Measurements from ENCODE around the gene PPM1L. TPM values are rescaled to one million over a fixed set of nuclear protein-coding genes. Genes with fewer than 3 reads are reported as not detected.

The PPM1L gene
- total RNA-seq, 1 experiment from 2014 or later: 10.6 TPM

DNA sequence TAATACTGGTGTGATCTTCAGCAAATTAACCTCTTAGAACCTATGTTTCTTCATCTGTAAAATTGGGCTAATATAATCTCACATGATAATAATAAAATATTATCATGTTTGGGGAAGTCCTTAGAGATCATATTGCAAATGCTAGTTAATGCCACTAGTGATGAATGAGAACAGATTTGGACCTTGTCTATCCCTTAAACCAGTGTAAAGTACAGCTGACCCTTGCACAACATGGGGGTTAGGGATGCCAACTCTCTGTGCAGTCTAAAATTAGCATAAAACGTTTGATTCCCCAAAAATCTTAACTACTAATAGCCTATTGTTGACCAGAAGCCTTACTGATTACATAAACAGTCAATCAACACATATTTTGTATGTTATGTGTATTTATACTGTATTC, 207.9 kb downstream of the PPM1L start:
- intact Hi-C loops (cut with micrococcal nuclease; ENCODE audit: unreplicated experiment): no loop called here
- Histone ChIP-seq H3K9me3 (ENCODE audit: low read depth, low read length, poor library complexity, severe bottlenecking) (no peaks in the 10 kb centered on the region), H3K27ac (ENCODE audit: low read depth, low read length, poor library complexity, severe bottlenecking) (no peak overlapping the region), H3K4me1 (ENCODE audit: insufficient read depth, low read length, poor library complexity, severe bottlenecking) (no peaks in the 10 kb centered on the region), H3K36me3 (ENCODE audit: insufficient read depth, low read length, poor library complexity, severe bottlenecking) (no peaks in the 10 kb centered on the region), H3K4me3 (ENCODE audit: low read depth, low read length, poor library complexity, severe bottlenecking) (no peak overlapping the region), H3K27me3 (replicated peaks; ENCODE audit: insufficient read depth, low read depth, low read length, poor library complexity) (no peaks in the 10 kb centered on the region)
- no peak for DNase-seq (ENCODE audit: low spot score)
- CTCF ChIA-PET: no interaction called here
- POLR2A ChIA-PET (ENCODE audit: low non-redundant PET): no interaction called here
- no TSS peak for BruUV-seq (replicated peaks)
- TF ChIP-seq, protein P1, sequence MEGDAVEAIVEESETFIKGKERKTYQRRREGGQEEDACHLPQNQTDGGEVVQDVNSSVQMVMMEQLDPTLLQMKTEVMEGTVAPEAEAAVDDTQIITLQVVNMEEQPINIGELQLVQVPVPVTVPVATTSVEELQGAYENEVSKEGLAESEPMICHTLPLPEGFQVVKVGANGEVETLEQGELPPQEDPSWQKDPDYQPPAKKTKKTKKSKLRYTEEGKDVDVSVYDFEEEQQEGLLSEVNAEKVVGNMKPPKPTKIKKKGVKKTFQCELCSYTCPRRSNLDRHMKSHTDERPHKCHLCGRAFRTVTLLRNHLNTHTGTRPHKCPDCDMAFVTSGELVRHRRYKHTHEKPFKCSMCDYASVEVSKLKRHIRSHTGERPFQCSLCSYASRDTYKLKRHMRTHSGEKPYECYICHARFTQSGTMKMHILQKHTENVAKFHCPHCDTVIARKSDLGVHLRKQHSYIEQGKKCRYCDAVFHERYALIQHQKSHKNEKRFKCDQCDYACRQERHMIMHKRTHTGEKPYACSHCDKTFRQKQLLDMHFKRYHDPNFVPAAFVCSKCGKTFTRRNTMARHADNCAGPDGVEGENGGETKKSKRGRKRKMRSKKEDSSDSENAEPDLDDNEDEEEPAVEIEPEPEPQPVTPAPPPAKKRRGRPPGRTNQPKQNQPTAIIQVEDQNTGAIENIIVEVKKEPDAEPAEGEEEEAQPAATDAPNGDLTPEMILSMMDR (conservative IDR thresholded peaks at IDR 0.05; ENCODE audit: low read depth, low read length): no peak
- no peak for TF ChIP-seq EZH2 (IDR thresholded peaks at IDR 0.05; ENCODE audit: borderline replicate concordance, low read depth, low read length, poor library complexity, severe bottlenecking)

DNA sequence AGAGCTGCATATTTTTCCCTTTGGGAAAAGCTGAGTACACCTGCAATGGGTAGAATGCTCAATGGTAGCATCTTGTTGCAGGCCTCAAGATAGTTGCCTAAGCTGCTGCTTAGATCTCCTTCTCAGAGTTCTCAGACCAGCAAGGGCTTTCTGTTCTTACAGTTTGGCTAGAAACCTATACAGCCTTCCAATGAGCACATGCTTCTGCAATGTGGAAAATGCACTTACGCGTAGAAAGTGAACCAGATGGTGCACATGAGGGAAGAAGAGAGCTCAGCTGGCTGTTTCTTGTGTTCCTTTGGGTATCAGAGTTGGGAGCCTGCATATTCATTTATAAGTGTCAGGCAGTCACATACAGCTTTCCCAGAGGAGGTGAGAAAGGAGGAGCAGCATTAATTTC, 212.7 kb downstream of the PPM1L start:
- Histone ChIP-seq H3K27ac (ENCODE audit: low read depth, low read length, poor library complexity, severe bottlenecking) (no peak overlapping the region), H3K9me3 (ENCODE audit: low read depth, low read length, poor library complexity, severe bottlenecking) (no peaks in the 10 kb centered on the region), H3K4me3 (ENCODE audit: low read depth, low read length, poor library complexity, severe bottlenecking) (no peak overlapping the region), H3K36me3 (ENCODE audit: insufficient read depth, low read length, poor library complexity, severe bottlenecking) (no peaks in the 10 kb centered on the region), H3K27me3 (replicated peaks; ENCODE audit: insufficient read depth, low read depth, low read length, poor library complexity) (no peaks in the 10 kb centered on the region), H3K4me1 (ENCODE audit: insufficient read depth, low read length, poor library complexity, severe bottlenecking) (no peaks in the 10 kb centered on the region)
- ChIA-PET CTCF (no interaction called here), POLR2A (ENCODE audit: low non-redundant PET) (no interaction called here)
- TF ChIP-seq, protein P1 (conservative IDR thresholded peaks at IDR 0.05; ENCODE audit: low read depth, low read length): no peak
- TF ChIP-seq EZH2 (IDR thresholded peaks at IDR 0.05; ENCODE audit: borderline replicate concordance, low read depth, low read length, poor library complexity, severe bottlenecking): no peak
- intact Hi-C loops (cut with micrococcal nuclease; ENCODE audit: unreplicated experiment): no loop called here
- no peak for DNase-seq (ENCODE audit: low spot score)
- no TSS peak for BruUV-seq (replicated peaks)

DNA sequence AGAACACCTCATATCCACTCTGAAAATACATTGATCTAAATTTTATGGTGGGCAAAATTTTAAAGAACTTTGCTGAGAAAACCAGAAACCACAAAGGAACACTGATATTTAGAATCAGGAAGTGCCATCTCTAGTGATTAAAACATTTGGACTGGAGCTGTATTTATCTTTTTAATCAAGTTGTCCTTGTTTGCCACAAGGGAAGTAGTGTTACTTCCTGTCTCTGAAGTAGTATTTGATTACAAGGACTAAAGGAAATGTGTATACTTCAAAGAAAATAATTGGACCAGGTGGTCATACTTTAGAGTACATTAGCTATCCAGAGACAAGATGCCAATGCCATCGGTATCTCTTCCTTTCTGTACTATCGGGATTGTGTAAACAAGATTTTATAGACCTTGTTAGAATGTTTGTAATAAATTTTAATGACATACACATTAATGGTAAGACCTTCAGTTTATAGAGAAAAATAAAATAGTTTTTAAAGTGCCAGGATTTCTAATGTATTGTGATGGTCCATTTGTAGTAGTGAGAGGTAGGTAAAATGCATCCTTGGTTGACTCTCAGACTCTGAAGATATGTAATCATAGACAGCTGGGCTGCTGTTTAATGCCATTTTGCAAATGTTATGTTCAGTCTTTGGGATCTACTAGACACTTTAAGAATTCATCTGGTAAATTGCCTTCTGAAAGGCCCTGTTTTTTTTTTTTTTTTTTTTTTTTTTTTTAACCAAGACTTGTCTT, 217.2 kb downstream of the PPM1L start:
- CTCF ChIA-PET: no interaction called here
- Histone ChIP-seq H3K9me3 (ENCODE audit: low read depth, low read length, poor library complexity, severe bottlenecking) (no peaks in the 10 kb centered on the region), H3K36me3 (ENCODE audit: insufficient read depth, low read length, poor library complexity, severe bottlenecking) (no peaks in the 10 kb centered on the region), H3K27ac (ENCODE audit: low read depth, low read length, poor library complexity, severe bottlenecking) (no peak overlapping the region), H3K27me3 (replicated peaks; ENCODE audit: insufficient read depth, low read depth, low read length, poor library complexity) (no peaks in the 10 kb centered on the region), H3K4me3 (ENCODE audit: low read depth, low read length, poor library complexity, severe bottlenecking) (no peak overlapping the region), H3K4me1 (ENCODE audit: insufficient read depth, low read length, poor library complexity, severe bottlenecking) (no peaks in the 10 kb centered on the region)
- no peak for DNase-seq (ENCODE audit: low spot score)
- BruUV-seq (replicated peaks): no TSS peak
- intact Hi-C loops (cut with micrococcal nuclease; ENCODE audit: unreplicated experiment): no loop called here
- TF ChIP-seq, protein P1 (conservative IDR thresholded peaks at IDR 0.05; ENCODE audit: low read depth, low read length): no peak
- TF ChIP-seq EZH2 (IDR thresholded peaks at IDR 0.05; ENCODE audit: borderline replicate concordance, low read depth, low read length, poor library complexity, severe bottlenecking): no peak
- POLR2A ChIA-PET (ENCODE audit: low non-redundant PET): no interaction called here
